GM06990 (cell line): ENCODE results near the gene XRCC4.

Experiments used
- DNase-seq: peaks from one replicate; pipeline ENCODE4 v3.0.0-alpha.2; 2011; ENCODE audit not compliant: insufficient read length; ENCODE audit errors: extremely low read depth
- H3K27me3 ChIP-seq: replicated peaks from 2 replicates; pipeline ENCODE4 v1.6.0; 2011; ENCODE audit warnings: low read length; ENCODE audit not compliant: control insufficient read depth, insufficient read depth
- H3K36me3 ChIP-seq: 2 replicates; pipeline ENCODE4 v1.5.1; 2011; ENCODE audit warnings: low read length; ENCODE audit not compliant: control insufficient read depth, insufficient read depth
- H3K4me3 ChIP-seq: replicated peaks from 2 replicates; pipeline ENCODE4 v1.5.1; 2011; ENCODE audit warnings: low read depth, mild to moderate bottlenecking, control low read depth, low read length
- CTCF ChIP-seq: IDR thresholded peaks from 2 replicates; pipeline ENCODE4 v1.5.1; 2011; ENCODE audit warnings: low read length, control low read depth, mild to moderate bottlenecking, inconsistent platforms; ENCODE audit not compliant: insufficient read depth, poor library complexity, severe bottlenecking

The XRCC4 gene

GRCh38 chr5:83374547-83374946, 297.2 kb downstream of the XRCC4 start:
- H3K4me3 ChIP-seq = no peak overlapping the region
- no peaks in the 10 kb centered on the region for H3K36me3 ChIP-seq
- TF ChIP-seq CTCF = no peak
- H3K27me3 ChIP-seq = no peaks in the 10 kb centered on the region
- DNase-seq = no peak

DNA sequence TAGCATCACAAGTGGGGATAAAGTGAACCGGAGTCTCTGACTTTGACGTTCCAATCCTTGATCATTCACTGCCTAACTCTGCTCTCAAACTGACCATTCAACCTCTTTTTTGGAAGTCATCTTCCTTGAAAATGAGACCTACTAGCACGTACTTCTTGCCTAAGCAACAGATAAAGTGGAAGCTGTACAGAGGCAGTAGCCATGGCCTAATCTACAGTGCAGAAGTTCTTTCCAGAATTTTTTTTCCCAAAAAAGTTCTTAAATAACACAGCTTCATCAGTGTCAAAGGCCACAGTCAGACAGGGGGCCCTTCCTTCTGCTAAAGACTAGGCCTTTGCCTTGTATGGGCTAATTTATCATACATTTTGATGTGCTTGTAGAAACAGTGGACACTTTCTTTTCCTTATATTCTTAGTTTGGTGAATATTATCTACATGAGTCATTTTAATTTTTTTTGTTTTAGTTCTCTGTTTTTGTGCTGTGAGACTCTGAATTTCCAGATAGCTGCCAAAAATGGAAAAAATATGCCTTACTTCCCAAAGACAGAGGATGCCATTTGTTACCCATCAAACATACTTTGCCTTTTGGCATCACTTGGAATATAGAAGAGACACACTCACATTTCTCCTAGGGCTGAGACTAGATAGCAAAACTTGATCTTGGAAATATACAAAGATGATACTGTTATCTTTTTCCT, 297.9 kb downstream of the XRCC4 start:
- Histone ChIP-seq H3K27me3 (no peaks in the 10 kb centered on the region), H3K4me3 (no peak overlapping the region), H3K36me3 (no peaks in the 10 kb centered on the region)
- no peak for DNase-seq
- no peak for TF ChIP-seq CTCF

DNA sequence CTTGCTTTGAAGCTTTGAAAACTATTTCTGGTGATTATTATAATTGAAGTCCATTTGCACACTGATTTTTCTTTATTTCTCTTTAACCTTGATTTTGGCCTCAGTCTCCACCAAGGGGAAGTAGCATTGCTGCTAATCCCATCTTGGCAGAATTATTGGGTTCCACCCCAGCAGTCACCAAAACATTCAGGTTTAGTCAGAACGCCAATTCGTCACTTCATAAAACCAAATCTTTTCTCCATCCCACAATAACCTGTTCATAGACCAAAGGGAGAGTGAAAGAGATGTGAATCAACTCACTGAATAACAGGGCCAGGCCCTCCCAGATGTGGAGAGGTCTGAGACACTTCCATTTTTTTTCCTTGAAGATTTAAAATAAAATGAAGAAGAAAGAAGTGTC, 299.1 kb downstream of the XRCC4 start:
- H3K27me3 ChIP-seq = no peaks in the 10 kb centered on the region
- no peaks in the 10 kb centered on the region for H3K36me3 ChIP-seq
- DNase-seq = no peak
- no peak overlapping the region for H3K4me3 ChIP-seq
- TF ChIP-seq CTCF = no peak

- no peak overlapping the region for H3K4me3 ChIP-seq
These were observed 300.0 kb downstream of the XRCC4 start for GRCh38 chr5:83377131-83377865.

GRCh38 chr5:83378624-83379289, 301.4 kb downstream of the XRCC4 start:
- H3K27me3 ChIP-seq = no peaks in the 10 kb centered on the region
- H3K4me3 ChIP-seq = no peak overlapping the region
- no peaks in the 10 kb centered on the region for H3K36me3 ChIP-seq
- no peak for DNase-seq
- no peak for TF ChIP-seq CTCF

More at GRCh38 chr5:83377131-83377865, 300.0 kb downstream of the XRCC4 start:
- no peaks in the 10 kb centered on the region for H3K36me3 ChIP-seq
- H3K27me3 ChIP-seq = no peaks in the 10 kb centered on the region
- no peak for DNase-seq
- no peak for TF ChIP-seq CTCF
